ENCODE results near the gene SEMA3B.

Gene SEMA3B

DNA sequence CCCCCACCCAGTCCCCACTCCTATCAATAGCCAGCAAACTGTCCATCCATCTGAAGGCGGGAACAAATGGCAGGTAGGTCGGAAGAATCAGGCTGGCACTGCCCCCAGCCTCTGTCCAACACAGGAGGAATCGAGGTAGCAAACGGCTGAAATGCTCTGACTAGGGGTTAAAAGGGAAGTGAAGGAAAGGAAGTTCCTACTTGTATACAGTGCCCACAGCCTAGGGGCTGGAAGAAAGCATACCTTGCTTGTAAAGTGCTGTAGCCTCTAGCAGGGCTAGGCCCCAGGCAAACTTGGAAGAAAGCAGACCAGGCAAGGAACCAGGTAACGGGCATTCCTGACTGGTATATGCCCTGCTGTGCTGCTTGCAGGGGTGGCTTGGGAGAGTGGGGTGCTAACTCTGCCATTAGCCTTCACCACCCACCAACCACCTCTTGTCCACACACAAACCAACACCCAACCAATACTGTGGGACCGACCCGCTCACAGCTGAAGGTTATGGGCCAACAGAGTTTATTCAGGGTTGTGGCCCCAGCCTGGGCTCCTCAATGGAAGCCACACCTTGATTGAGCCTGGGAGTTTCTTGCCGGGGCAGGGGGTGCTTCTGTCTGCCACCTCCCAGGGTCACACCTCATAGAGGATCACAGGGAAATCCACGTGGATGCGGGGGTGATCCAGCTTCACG lies 56.7 kb downstream of the SEMA3B start:
- no peak for DNase-seq
- Mint-ChIP-seq H3K9me3 (no peaks in the 10 kb centered on the region), H3K4me3 (peak overlapping the region in 1 of 2 donors; percentile 8), H3K27me3 (no peaks in the 10 kb centered on the region), H3K27ac (peak overlapping the region in 1 of 2 donors; percentile 76), H3K4me1 (ENCODE audit: low read depth in 2 of 2) (peaks cover 16 to 23% of the 10 kb centered on the region in 2 donors), H3K36me3 (ENCODE audit: insufficient read depth) (peaks cover 31% of the 10 kb centered on the region)
- no peak for ATAC-seq (replicated peaks)

DNA sequence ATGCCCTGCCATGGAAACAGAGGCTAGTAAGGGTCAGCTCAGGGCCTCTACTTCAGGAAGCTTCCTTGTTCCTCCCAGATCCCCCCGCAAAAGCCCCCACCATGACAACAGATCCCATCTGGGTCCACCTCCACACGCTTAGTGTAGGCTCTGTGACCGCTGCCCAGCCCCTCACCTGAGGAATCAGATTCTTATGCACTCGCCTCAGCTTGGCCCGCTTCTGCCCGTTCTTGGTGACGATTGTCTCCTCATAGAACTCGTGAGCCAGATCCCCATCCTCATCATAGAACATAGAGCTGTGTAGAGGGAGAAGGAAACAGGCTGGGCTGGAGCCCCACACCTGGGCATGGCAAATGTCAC lies 57.2 kb downstream of the SEMA3B start:
- DNase-seq, result no peak
- H3K36me3 Mint-ChIP-seq (ENCODE audit: insufficient read depth), result peaks cover 36% of the 10 kb centered on the region
- H3K9me3 Mint-ChIP-seq, result no peaks in the 10 kb centered on the region
- ATAC-seq (replicated peaks), result no peak
- peak overlapping the region in 1 of 2 donors; percentile 38 for H3K4me3 Mint-ChIP-seq
- H3K27ac Mint-ChIP-seq, result no peak overlapping the region
- H3K4me1 Mint-ChIP-seq (ENCODE audit: low read depth in 2 of 2), result peaks cover 14 to 22% of the 10 kb centered on the region in 2 donors
- no peaks in the 10 kb centered on the region for H3K27me3 Mint-ChIP-seq

GRCh38 chr3:50327129-50327528 lies 58.2 kb downstream of the SEMA3B start:
- Mint-ChIP-seq H3K27me3 (no peaks in the 10 kb centered on the region), H3K27ac (peak overlapping the region; percentile 84 to 94), H3K4me1 (ENCODE audit: low read depth in 2 of 2) (peaks cover 14 to 22% of the 10 kb centered on the region in 2 donors), H3K9me3 (no peaks in the 10 kb centered on the region), H3K36me3 (ENCODE audit: insufficient read depth) (peaks cover 46% of the 10 kb centered on the region), H3K4me3 (peak overlapping the region; percentile 80 to 88)
- DNase-seq (no peak), ATAC-seq (replicated peaks) (no peak)
